Measurements from ENCODE around the gene NLRP5.

GRCh38 chr19:56099638-56100539 is 113.3 kb downstream of the NLRP5 start:
- TF ChIP-seq CTCF (IDR thresholded peaks at IDR 0.05) (no peak), YY1 (IDR thresholded peaks at IDR 0.05; ENCODE audit: low read depth) (no peak), REST (IDR thresholded peaks at IDR 0.05; ENCODE audit: low read depth, low read length) (no peak), GABPA (IDR thresholded peaks at IDR 0.05; ENCODE audit: low read depth) (no peak), RAD21 (IDR thresholded peaks at IDR 0.05; ENCODE audit: low read length) (no peak), NRF1 (IDR thresholded peaks at IDR 0.05; ENCODE audit: low read depth, low read length) (no peak), NFIC (IDR thresholded peaks at IDR 0.05; ENCODE audit: borderline replicate concordance) (no peak), POLR2AphosphoS5 (IDR thresholded peaks at IDR 0.05; ENCODE audit: low read depth, low read length) (no peak), ZBTB33 (IDR thresholded peaks at IDR 0.05; ENCODE audit: borderline replicate concordance, low read depth) (no peak), PBX3 (IDR thresholded peaks at IDR 0.05) (no peak), SIN3A (IDR thresholded peaks at IDR 0.05; ENCODE audit: borderline replicate concordance, low read depth, low read length) (no peak), CHD2 (IDR thresholded peaks at IDR 0.05; ENCODE audit: low read length, partially characterized antibody) (no peak), TAF1 (IDR thresholded peaks at IDR 0.05; ENCODE audit: borderline replicate concordance, low read depth, low read length) (no peak)
